GM21515 (cell line): Measurements from ENCODE around the gene CPHXL2.
A peak's percentile ranks its signal among the peaks of the same experiment; 100 is the strongest.

Experiments
- ATAC-seq: cut with Tn5 transposase; IDR thresholded peaks from one replicate; pipeline ENCODE4 v1.9.1; 2021; ENCODE audit not compliant: unreplicated experiment

The CPHXL2 gene

GRCh38 chr16:75676909-75677308 lies at the start of gene CPHXL2:
Gene CPHXL2 (minus strand): TSS chr16:75677009. CDS start chr16:75676999, 10 bp downstream.
- ATAC-seq: no peak

- ATAC-seq: no peak
These were observed 49.6 kb upstream of the CPHXL2 start, which contains the start of gene CPHXL for GRCh38 chr16:75726390-75726789. Gene CPHXL (minus strand): TSS chr16:75726490. CDS start chr16:75726442, 48 bp downstream.

GRCh38 chr16:75718452-75718851 lies 41.6 kb upstream of the CPHXL2 start:
- no peak for ATAC-seq

GRCh38 chr16:75714661-75715060 lies 37.9 kb upstream of the CPHXL2 start:
- no peak for ATAC-seq

- ATAC-seq: no peak
These were observed 33.5 kb upstream of the CPHXL2 start for GRCh38 chr16:75710344-75710743.

- ATAC-seq: no peak
These were observed 26.5 kb upstream of the CPHXL2 start for GRCh38 chr16:75703306-75703705.

GRCh38 chr16:75702242-75702641 lies 25.4 kb upstream of the CPHXL2 start:
- no peak for ATAC-seq

- no peak for ATAC-seq
These were observed 24.6 kb upstream of the CPHXL2 start, which contains the start of gene DUXB for GRCh38 chr16:75701361-75701760. Gene DUXB (minus strand): TSS chr16:75701461. CDS start chr16:75701418, 43 bp downstream.

GRCh38 chr16:75697571-75697970 lies 20.8 kb upstream of the CPHXL2 start:
- no peak for ATAC-seq

- no peak for ATAC-seq
These were observed 18.9 kb upstream of the CPHXL2 start for GRCh38 chr16:75695708-75696107.

- no peak for ATAC-seq
These were observed 10.6 kb upstream of the CPHXL2 start for GRCh38 chr16:75687361-75687760.

- ATAC-seq: no peak
These were observed 5.5 kb upstream of the CPHXL2 start for GRCh38 chr16:75682308-75682707.

GRCh38 chr16:75679366-75679765 lies 2.6 kb upstream of the CPHXL2 start:
- no peak for ATAC-seq

- ATAC-seq: no peak
These were observed 9.3 kb downstream of the CPHXL2 start for GRCh38 chr16:75667503-75667902.

GRCh38 chr16:75660726-75661302 lies 16.0 kb downstream of the CPHXL2 start:
- no peak for ATAC-seq

GRCh38 chr16:75660321-75660720 lies 16.5 kb downstream of the CPHXL2 start:
- ATAC-seq: no peak

GRCh38 chr16:75658175-75658574 lies 18.6 kb downstream of the CPHXL2 start:
- no peak for ATAC-seq

GRCh38 chr16:75653922-75654321 lies 22.9 kb downstream of the CPHXL2 start:
- no peak for ATAC-seq

GRCh38 chr16:75648265-75649076 lies 28.3 kb downstream of the CPHXL2 start:
- peak; percentile 37 for ATAC-seq

- peak; percentile 84 for ATAC-seq
These were observed 29.1 kb downstream of the CPHXL2 start, which contains the start of the genes KARS1 and TERF2IP for GRCh38 chr16:75647492-75648264. Gene KARS1 (minus strand): TSS chr16:75647665. CDS start chr16:75647639, 26 bp downstream. Gene TERF2IP (plus strand): TSS chr16:75647773. CDS start chr16:75647883, 110 bp downstream.

GRCh38 chr16:75647112-75647491 lies 29.7 kb downstream of the CPHXL2 start:
- peak; percentile 22 for ATAC-seq
